ENCODE data around the gene ATP6V0C. TPM values are rescaled to one million over a fixed set of nuclear protein-coding genes. Genes with fewer than 3 reads are reported as not detected.

ATP6V0C gene
- total and polyA plus RNA-seq, 2 of the 13 experiments (the other 11 are each of a cell fraction or from before 2014, with no cell fraction given), result 10.4 to 20.1 TPM

GRCh38 chr16:2513405-2514332 is at the start of gene ATP6V0C (continued):
- TF ChIP-seq, protein P1, sequence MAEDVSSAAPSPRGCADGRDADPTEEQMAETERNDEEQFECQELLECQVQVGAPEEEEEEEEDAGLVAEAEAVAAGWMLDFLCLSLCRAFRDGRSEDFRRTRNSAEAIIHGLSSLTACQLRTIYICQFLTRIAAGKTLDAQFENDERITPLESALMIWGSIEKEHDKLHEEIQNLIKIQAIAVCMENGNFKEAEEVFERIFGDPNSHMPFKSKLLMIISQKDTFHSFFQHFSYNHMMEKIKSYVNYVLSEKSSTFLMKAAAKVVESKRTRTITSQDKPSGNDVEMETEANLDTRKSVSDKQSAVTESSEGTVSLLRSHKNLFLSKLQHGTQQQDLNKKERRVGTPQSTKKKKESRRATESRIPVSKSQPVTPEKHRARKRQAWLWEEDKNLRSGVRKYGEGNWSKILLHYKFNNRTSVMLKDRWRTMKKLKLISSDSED (CRISPR knock-in tag; IDR thresholded peaks at IDR 0.05), result no peak
- TF ChIP-seq ZNF792 (CRISPR knock-in tag; IDR thresholded peaks at IDR 0.05), result 0 out of 2 replicates have a peak, but pooled peaks have one; percentile 29
- TF ChIP-seq MXD4 (CRISPR knock-in tag; IDR thresholded peaks at IDR 0.05), result no peak
- TF ChIP-seq CHD2 (IDR thresholded peaks at IDR 0.05; ENCODE audit: low read depth, low read length), result no peak
- peak; percentile 39; the same call in 1 of the 2 replicates for TF ChIP-seq ZNF790 (CRISPR knock-in tag; IDR thresholded peaks at IDR 0.05; ENCODE audit: borderline replicate concordance)
- no peak for TF ChIP-seq ATF1 (CRISPR knock-in tag; IDR thresholded peaks at IDR 0.05)
- TF ChIP-seq, protein P2, sequence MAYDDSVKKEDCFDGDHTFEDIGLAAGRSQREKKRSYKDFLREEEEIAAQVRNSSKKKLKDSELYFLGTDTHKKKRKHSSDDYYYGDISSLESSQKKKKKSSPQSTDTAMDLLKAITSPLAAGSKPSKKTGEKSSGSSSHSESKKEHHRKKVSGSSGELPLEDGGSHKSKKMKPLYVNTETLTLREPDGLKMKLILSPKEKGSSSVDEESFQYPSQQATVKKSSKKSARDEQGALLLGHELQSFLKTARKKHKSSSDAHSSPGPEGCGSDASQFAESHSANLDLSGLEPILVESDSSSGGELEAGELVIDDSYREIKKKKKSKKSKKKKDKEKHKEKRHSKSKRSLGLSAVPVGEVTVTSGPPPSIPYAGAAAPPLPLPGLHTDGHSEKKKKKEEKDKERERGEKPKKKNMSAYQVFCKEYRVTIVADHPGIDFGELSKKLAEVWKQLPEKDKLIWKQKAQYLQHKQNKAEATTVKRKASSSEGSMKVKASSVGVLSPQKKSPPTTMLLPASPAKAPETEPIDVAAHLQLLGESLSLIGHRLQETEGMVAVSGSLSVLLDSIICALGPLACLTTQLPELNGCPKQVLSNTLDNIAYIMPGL (CRISPR knock-in tag; IDR thresholded peaks at IDR 0.05; ENCODE audit: borderline replicate concordance in 1 of 2, low read depth in 1 of 2), result peak in 1 of 2 experiments; percentile 43; a peak in 1 of 4 replicates
- peak; percentile 30; the same call in 1 of the 2 replicates for TF ChIP-seq NCOA2 (CRISPR knock-in tag; IDR thresholded peaks at IDR 0.05)
- TF ChIP-seq ZSCAN29 (CRISPR knock-in tag; conservative IDR thresholded peaks at IDR 0.05), result no peak
- no peak for TF ChIP-seq PAXIP1 (CRISPR knock-in tag; conservative IDR thresholded peaks at IDR 0.05)
- TF ChIP-seq, protein P3, sequence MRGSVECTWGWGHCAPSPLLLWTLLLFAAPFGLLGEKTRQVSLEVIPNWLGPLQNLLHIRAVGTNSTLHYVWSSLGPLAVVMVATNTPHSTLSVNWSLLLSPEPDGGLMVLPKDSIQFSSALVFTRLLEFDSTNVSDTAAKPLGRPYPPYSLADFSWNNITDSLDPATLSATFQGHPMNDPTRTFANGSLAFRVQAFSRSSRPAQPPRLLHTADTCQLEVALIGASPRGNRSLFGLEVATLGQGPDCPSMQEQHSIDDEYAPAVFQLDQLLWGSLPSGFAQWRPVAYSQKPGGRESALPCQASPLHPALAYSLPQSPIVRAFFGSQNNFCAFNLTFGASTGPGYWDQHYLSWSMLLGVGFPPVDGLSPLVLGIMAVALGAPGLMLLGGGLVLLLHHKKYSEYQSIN (CRISPR knock-in tag; IDR thresholded peaks at IDR 0.05; ENCODE audit: borderline replicate concordance), result no peak
- no peak for TF ChIP-seq KAT7 (CRISPR knock-in tag; IDR thresholded peaks at IDR 0.05; ENCODE audit: borderline replicate concordance)
- peak; percentile 88 for TF ChIP-seq TAF1 (CRISPR knock-in tag; IDR thresholded peaks at IDR 0.05)
- no peak for TF ChIP-seq ZNF75D (CRISPR knock-in tag; IDR thresholded peaks at IDR 0.05; ENCODE audit: borderline replicate concordance)
- no peak; the same call in 1 of the 2 replicates for TF ChIP-seq KDM3A (CRISPR knock-in tag; IDR thresholded peaks at IDR 0.05; ENCODE audit: low read depth)
- TF ChIP-seq IRF2 (CRISPR knock-in tag; IDR thresholded peaks at IDR 0.05), result peak; percentile 40; the same call in 1 of the 2 replicates
- TF ChIP-seq ZNF777 (CRISPR knock-in tag; IDR thresholded peaks at IDR 0.05), result peak; percentile 43; the same call in 1 of the 2 replicates
- peak; percentile 86 for TF ChIP-seq ZNF574 (CRISPR knock-in tag; IDR thresholded peaks at IDR 0.05)
